HG03175 (cell line): ENCODE results near the gene CHRNB2.

Experiments used
- ATAC-seq: cut with Tn5 transposase; IDR thresholded peaks from one replicate; pipeline ENCODE4 v1.9.1; 2021; ENCODE audit warnings: mild to moderate bottlenecking, moderate library complexity; ENCODE audit not compliant: unreplicated experiment

Gene CHRNB2

GRCh38 chr1:154629061-154629674, 61.6 kb downstream of the CHRNB2 start:
- no peak for ATAC-seq
